Heart left ventricle (tissue), 16 donors: ENCODE measurements around the gene TDRD9. TPM values are rescaled to one million over a fixed set of nuclear protein-coding genes. Genes with fewer than 3 reads are reported as not detected.

Experiments
- ATAC-seq, 4 donors: fragments of 200-7000 bp; cut with Tn5 transposase; one replicate each; pipeline ENCODE4 v1.9.1; 2020 to 2022; ENCODE audit warnings: moderate library complexity in 4 of 4, mild to moderate bottlenecking in 3 of 4, moderate number of reproducible peaks in 1 of 4
- DNase-seq, 5 donors: peaks; one replicate each; pipeline ENCODE4 v3.0.0-alpha.2; 2020
- H3K27ac ChIP-seq, 12 donors: fragments of 200-600 bp; sonication (generic) in 4 of 12; one replicate each; pipeline versions ENCODE4 v1.5.0 to v1.8.0; 2016 to 2022; ENCODE audit warnings: mild to moderate bottlenecking in 2 of 12
- H3K27me3 ChIP-seq, 9 donors: fragments of 200-600 bp; sonication (generic) in 2 of 9; one replicate each; pipeline versions ENCODE4 v1.5.1 to v1.8.0; 2016 to 2022; ENCODE audit warnings: mild to moderate bottlenecking in 3 of 9
- H3K36me3 ChIP-seq, 9 donors: fragments of 200-600 bp; sonication (generic) in 2 of 9; one replicate each; pipeline versions ENCODE4 v1.5.0 to v1.8.0; 2018 to 2022; ENCODE audit warnings: mild to moderate bottlenecking in 2 of 9
- H3K4me1 ChIP-seq, 12 donors: fragments of 200-600 bp; sonication (generic) in 4 of 12; one replicate each; pipeline versions ENCODE4 v1.5.0 to v1.8.0; 2016 to 2022; ENCODE audit warnings: mild to moderate bottlenecking in 3 of 12
- H3K4me3 ChIP-seq, 12 donors: fragments of 200-600 bp; sonication (generic) in 4 of 12; one replicate each; pipeline versions ENCODE4 v1.5.0 to v1.8.0; 2017 to 2022; ENCODE audit warnings: mild to moderate bottlenecking in 9 of 12, moderate library complexity in 4 of 12
- H3K9me3 ChIP-seq, 12 donors: fragments of 200-600 bp; sonication (generic) in 4 of 12; one replicate each; pipeline versions ENCODE4 v1.5.0 to v1.8.0; 2016 to 2022; ENCODE audit warnings: mild to moderate bottlenecking in 1 of 12
- POLR2A ChIP-seq, 2 donors: fragments of 450-650 bp; IDR thresholded peaks; one replicate each; pipeline ENCODE4 v1.6.1; 2017; ENCODE audit warnings: antibody characterized with exemption in 2 of 2, mild to moderate bottlenecking in 2 of 2, moderate library complexity in 2 of 2
- WGBS, 4 donors: extraction: QIAGEN DNeasy Blood & Tissue Kit in 2 of 4; methylation state at CpG; one replicate each; pipeline versions ENCODE4 v1.1.5 to v1.1.7; 2013 to 2018; 5-methylcytosine and 5-hydroxymethylcytosine counted together
- intact Hi-C, 10 donors: fragments of 100-400 bp; cut with DNase I; formaldehyde crosslinking; loops; one replicate each; pipeline versions ENCODE4 v1.11.1 to v1.14.2; 2022
- long read RNA-seq, 3 donors: library from polyadenylated mRNA; unstranded; transcript quantifications; one replicate each; pipeline ENCODE4 v2.0.0, GENCODE V29; 2020 to 2021
- polyA plus RNA-seq, 2 donors: library from polyadenylated mRNA; stranded (reverse); fragments of 200-250 nt; gene quantifications; one replicate each; pipeline ENCODE4 v1.2.3, GENCODE V29; 2013
- total RNA-seq, 9 donors: library from RNA; depleted of rRNA in 2 of 9; stranded (reverse); fragments of >200 nt in 2 of 9; fragmentation: NEBNext Ultra II Directional in 3 of 9; extraction: Animal tissue kit (Norgen Biotek cat#: 25700) in 3 of 9; gene quantifications; one replicate each; pipeline versions ENCODE4 v1.1.0 to v1.2.4, GENCODE V29; 2016 to 2023
- TF ChIP-seq, protein P1 (sequence below), 12 donors: fragments of 200-600 bp; sonication (generic) in 4 of 12; IDR thresholded peaks; one replicate each; pipeline versions ENCODE4 v1.5.0 to v1.8.0; 2018 to 2022; ENCODE audit warnings: antibody characterized with exemption in 12 of 12, mild to moderate bottlenecking in 5 of 12
- donor health status: ischemic (EF 13 %, LVEDD 7.1; RV severe dilation, severe dysfunction).
- donor health status: healthy with polysubstance abuse.
- donor health status: DM: no; HTN: yes; CAD: no.
- donor health status: DM: no; HTN: no; CAD: no.
- donor health status: ischemic (EF 25% LVEDD 6.9; RV normal size, moderate dysfunction).
- donor health status: ischemic (EF 25% LVEDD 5.7; RV mildly dilated, moderate dysfunction).
- donor health status: healthy.
- donor health status: DM: yes; HTN: yes; CAD: no.
- donor health status: ischemic (EF 35%, LVEDD 5.7; RV mildly dilated, moderate dysfunction).
- donor health status: nonischemic (EF 11% LVEDD 7.7; RV severe dilation, severe dysfunction).
- donor health status: DM: yes; HTN: yes; CAD: no.
- donor health status: PGD.
- donor health status: ischemic (EF 29% LVEDD 5.4; RV normal size, mild dysfunction).
- donor health status: nonischemic (EF 23%, LVEDD 6.1; RV moderate dilation, normal function).

Gene TDRD9, protein sequence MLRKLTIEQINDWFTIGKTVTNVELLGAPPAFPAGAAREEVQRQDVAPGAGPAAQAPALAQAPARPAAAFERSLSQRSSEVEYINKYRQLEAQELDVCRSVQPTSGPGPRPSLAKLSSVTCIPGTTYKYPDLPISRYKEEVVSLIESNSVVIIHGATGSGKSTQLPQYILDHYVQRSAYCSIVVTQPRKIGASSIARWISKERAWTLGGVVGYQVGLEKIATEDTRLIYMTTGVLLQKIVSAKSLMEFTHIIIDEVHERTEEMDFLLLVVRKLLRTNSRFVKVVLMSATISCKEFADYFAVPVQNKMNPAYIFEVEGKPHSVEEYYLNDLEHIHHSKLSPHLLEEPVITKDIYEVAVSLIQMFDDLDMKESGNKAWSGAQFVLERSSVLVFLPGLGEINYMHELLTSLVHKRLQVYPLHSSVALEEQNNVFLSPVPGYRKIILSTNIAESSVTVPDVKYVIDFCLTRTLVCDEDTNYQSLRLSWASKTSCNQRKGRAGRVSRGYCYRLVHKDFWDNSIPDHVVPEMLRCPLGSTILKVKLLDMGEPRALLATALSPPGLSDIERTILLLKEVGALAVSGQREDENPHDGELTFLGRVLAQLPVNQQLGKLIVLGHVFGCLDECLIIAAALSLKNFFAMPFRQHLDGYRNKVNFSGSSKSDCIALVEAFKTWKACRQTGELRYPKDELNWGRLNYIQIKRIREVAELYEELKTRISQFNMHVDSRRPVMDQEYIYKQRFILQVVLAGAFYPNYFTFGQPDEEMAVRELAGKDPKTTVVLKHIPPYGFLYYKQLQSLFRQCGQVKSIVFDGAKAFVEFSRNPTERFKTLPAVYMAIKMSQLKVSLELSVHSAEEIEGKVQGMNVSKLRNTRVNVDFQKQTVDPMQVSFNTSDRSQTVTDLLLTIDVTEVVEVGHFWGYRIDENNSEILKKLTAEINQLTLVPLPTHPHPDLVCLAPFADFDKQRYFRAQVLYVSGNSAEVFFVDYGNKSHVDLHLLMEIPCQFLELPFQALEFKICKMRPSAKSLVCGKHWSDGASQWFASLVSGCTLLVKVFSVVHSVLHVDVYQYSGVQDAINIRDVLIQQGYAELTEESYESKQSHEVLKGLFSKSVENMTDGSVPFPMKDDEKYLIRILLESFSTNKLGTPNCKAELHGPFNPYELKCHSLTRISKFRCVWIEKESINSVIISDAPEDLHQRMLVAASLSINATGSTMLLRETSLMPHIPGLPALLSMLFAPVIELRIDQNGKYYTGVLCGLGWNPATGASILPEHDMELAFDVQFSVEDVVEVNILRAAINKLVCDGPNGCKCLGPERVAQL (N-terminal part only)
- 1 to 10 TPM; 1.1 to 9.6 (median 2.1) TPM for total RNA-seq
- 1 to 10 TPM; 1.7 to 9.6 TPM for polyA plus RNA-seq
- long read RNA-seq, donor 1, partial matches to known transcripts = 0 of 2 reads
- long read RNA-seq, donor 1, other reads (novel, unspliced or antisense) = 1 of 2 reads
- long read RNA-seq, donor 2, partial matches to known transcripts = 0 of 3 reads
- long read RNA-seq, donor 2, other reads (novel, unspliced or antisense) = 0 of 3 reads
- long read RNA-seq, donor 3, partial matches to known transcripts = 3 of 5 reads
- long read RNA-seq, donor 3, other reads (novel, unspliced or antisense) = 1 of 5 reads

DNA sequence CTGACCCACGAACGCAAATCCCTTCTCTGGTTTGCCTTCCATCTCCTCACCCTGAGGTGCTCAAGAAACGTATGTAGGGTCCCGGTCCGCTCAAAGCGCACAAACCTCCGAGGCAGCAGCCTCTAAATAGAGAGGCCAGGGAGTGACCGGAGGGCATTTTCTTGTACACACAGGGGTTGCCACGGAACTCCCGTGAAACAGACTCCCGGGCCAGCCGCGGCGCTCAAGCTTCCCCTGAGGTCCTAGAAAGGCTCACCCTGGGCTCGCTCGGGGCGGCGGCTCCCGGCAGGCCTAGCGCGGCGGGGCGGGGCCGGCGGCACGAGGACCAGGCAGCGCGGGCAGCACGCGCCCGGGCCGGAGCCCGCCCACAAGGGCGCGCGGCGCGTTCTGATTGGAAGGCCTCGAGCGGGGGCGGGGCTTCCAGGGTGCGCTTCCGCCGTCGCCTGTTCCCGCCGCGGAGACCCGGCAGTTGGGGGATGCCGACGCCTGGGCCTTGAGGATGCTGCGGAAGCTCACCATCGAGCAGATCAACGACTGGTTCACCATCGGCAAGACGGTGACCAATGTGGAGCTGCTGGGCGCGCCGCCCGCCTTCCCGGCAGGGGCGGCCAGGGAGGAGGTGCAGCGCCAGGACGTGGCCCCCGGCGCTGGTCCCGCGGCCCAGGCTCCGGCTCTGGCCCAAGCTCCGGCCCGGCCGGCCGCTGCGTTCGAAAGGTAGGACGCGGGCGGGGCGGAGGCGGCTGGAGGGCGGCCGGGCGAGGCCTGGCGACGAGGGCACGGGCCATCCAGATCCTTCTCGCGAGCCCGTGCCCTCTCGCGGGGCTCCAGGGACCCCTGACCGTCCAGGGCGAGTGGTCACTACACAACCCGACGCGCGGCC, at the start of gene TDRD9:
TDRD9 (plus strand) TSS at position 446 of the 880 bp plus-strand sequence; CDS start at position 500, 54 bp downstream.
- TF ChIP-seq, protein P1, sequence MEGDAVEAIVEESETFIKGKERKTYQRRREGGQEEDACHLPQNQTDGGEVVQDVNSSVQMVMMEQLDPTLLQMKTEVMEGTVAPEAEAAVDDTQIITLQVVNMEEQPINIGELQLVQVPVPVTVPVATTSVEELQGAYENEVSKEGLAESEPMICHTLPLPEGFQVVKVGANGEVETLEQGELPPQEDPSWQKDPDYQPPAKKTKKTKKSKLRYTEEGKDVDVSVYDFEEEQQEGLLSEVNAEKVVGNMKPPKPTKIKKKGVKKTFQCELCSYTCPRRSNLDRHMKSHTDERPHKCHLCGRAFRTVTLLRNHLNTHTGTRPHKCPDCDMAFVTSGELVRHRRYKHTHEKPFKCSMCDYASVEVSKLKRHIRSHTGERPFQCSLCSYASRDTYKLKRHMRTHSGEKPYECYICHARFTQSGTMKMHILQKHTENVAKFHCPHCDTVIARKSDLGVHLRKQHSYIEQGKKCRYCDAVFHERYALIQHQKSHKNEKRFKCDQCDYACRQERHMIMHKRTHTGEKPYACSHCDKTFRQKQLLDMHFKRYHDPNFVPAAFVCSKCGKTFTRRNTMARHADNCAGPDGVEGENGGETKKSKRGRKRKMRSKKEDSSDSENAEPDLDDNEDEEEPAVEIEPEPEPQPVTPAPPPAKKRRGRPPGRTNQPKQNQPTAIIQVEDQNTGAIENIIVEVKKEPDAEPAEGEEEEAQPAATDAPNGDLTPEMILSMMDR (IDR thresholded peaks at IDR 0.05) = no peak
- TF ChIP-seq POLR2A (IDR thresholded peaks at IDR 0.05) = no peak
- H3K9me3 ChIP-seq = no peaks in the 10 kb centered on the region
- DNase-seq = no peak
- H3K4me3 ChIP-seq = peak within 1 kb of the TSS in 2 of 12 donors; percentile 34 to 36
- H3K4me1 ChIP-seq = peaks cover 0 to 16% (median 0%) of the 10 kb centered on the region in 12 donors
- H3K27ac ChIP-seq = no peak within 1 kb of the TSS
- intact Hi-C loops = no loop called here
- ATAC-seq = no peak
- H3K36me3 ChIP-seq = no peaks in the 10 kb centered on the region
- WGBS, 4 donors = 62 to 80% (median 70%) methylated on average over 40 to 97 of the region's 97 CpGs
- H3K27me3 ChIP-seq = peaks cover 0 to 4% (median 0%) of the 10 kb centered on the region in 9 donors

DNA sequence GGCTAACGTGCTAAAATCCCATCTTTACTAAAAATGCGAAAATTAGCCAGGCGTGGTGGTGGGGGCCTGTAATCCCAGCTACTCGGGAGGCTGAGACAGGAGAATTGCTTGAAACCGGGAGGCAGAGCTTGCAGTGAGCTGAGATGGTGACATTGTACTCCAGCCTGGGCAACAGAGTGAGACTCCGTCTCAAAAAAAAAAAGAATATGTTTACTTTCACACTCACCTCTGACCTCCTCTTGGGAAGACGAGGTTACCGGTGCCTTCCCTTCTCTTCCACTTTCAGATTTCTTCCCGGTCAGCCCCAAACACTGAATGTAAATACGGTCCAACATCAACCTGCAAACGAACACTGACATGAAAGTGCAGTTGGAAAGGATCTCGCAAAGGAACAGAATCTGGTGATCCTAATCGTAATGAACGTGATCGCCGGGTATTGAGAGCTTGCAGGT, 49.1 kb upstream of the TDRD9 start:
- intact Hi-C loops = no loop called here
- no peak for ATAC-seq
- no peak for TF ChIP-seq POLR2A (IDR thresholded peaks at IDR 0.05)
- TF ChIP-seq, protein P1 (IDR thresholded peaks at IDR 0.05) = no peak
- peaks cover 10 to 42% (median 37%) of the 10 kb centered on the region in 12 donors for H3K4me1 ChIP-seq
- peaks cover 0 to 7% (median 0%) of the 10 kb centered on the region in 9 donors for H3K27me3 ChIP-seq
- WGBS, 4 donors = 72 to 81% (median 79%) methylated on average over 16 of the region's 16 CpGs
- peak overlapping the region; percentile 63 to 95 (median 84) for H3K27ac ChIP-seq
- H3K36me3 ChIP-seq = no peaks in the 10 kb centered on the region
- peak overlapping the region in 2 of 12 donors; percentile 34 to 40 for H3K4me3 ChIP-seq
- no peak for DNase-seq
- no peaks in the 10 kb centered on the region for H3K9me3 ChIP-seq
